ENCODE results near the gene CDCA4. TPM values are rescaled to one million over a fixed set of nuclear protein-coding genes. Genes with fewer than 3 reads are reported as not detected.

Gene CDCA4
- total RNA-seq, 1 donor from 2014 or later, result 4.1 TPM

- no peak for DNase-seq
- no peak overlapping the region for H3K27ac ChIP-seq
- H3K36me3 ChIP-seq, result no peaks in the 10 kb centered on the region
- no peak overlapping the region for H3K4me3 ChIP-seq
- intact Hi-C loops (cut with DNase I), result loop anchor here (5.0 kb wide), 1 partner anchor 77 kb away; no protein-coding TSS in a partner anchor
- peaks cover 10% of the 10 kb centered on the region for H3K27me3 ChIP-seq
- no peak for TF ChIP-seq CTCF (IDR thresholded peaks at IDR 0.05)
- ATAC-seq, result no peak
- H3K9me3 ChIP-seq, result no peaks in the 10 kb centered on the region
- peaks cover 26% of the 10 kb centered on the region for H3K4me1 ChIP-seq
Measured at GRCh38 chr14:104965561-104966231, 55.2 kb downstream of the CDCA4 start.

DNA sequence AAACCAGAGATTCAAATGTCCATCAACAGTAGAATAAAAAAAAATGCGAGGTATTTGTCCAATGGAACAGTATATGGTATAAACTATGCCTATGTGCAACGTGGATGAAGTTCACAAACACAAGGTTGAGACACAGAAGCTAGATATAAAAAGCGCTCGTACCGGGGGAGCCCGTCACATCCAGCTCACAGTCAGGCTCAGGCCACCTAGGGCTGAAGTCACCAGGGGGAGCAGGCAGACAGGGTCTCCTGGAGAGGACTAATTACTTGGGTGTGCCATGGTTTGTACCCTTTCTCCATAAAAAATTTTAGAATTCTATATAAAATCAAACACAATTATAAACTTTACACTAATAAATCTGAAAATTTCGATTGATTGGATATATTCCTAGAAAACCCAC lies 56.3 kb downstream of the CDCA4 start:
- H3K36me3 ChIP-seq, result no peaks in the 10 kb centered on the region
- H3K4me3 ChIP-seq, result no peak overlapping the region
- H3K9me3 ChIP-seq, result no peaks in the 10 kb centered on the region
- H3K27me3 ChIP-seq, result peaks cover 10% of the 10 kb centered on the region
- ATAC-seq (no peak), DNase-seq (no peak)
- H3K4me1 ChIP-seq, result peaks cover 25% of the 10 kb centered on the region
- intact Hi-C loops (cut with DNase I), result no loop called here
- TF ChIP-seq CTCF (IDR thresholded peaks at IDR 0.05), result no peak
- H3K27ac ChIP-seq, result no peak overlapping the region

Other genes with a start within 250 kb of the CDCA4 start
- 174 TPM for gene AKT1, start 225.3 kb downstream of the CDCA4 start, total RNA-seq
- gene ZBTB42, start 220.0 kb downstream of the CDCA4 start, total RNA-seq, result 12.3 TPM
- 30.3 TPM for gene CEP170B, start 155.8 kb downstream of the CDCA4 start, total RNA-seq
- gene PLD4, start 96.2 kb downstream of the CDCA4 start, total RNA-seq, result 3.1 TPM
- gene AHNAK2, start 42.7 kb downstream of the CDCA4 start, total RNA-seq, result 13.7 TPM
- 6.9 TPM for gene CLBA1, start 35.3 kb downstream of the CDCA4 start, total RNA-seq
- 6.7 TPM for gene GPR132, start 44.3 kb upstream of the CDCA4 start, total RNA-seq
- 31.2 TPM for gene JAG2, start 147.7 kb upstream of the CDCA4 start, total RNA-seq
- gene NUDT14, start 160.2 kb upstream of the CDCA4 start, total RNA-seq, result 59.1 TPM
- gene BTBD6, start 227.4 kb upstream of the CDCA4 start, total RNA-seq, result 51.3 TPM